CD4-positive, alpha-beta T cell treated with Interferon alpha-2 for 1 hour (primary cell): ENCODE measurements around the gene FBXO22.
"Not testable (repeated sequence)": the region's sequence is repeated elsewhere in the genome, so short reads cannot be mapped to it uniquely, and the experiment has no call there.

ENCODE experiments used
- DNase-seq, 2 donors: peaks; one replicate each; pipeline ENCODE4 v3.0.0-alpha.2; 2020 to 2022

The FBXO22 gene

DNA sequence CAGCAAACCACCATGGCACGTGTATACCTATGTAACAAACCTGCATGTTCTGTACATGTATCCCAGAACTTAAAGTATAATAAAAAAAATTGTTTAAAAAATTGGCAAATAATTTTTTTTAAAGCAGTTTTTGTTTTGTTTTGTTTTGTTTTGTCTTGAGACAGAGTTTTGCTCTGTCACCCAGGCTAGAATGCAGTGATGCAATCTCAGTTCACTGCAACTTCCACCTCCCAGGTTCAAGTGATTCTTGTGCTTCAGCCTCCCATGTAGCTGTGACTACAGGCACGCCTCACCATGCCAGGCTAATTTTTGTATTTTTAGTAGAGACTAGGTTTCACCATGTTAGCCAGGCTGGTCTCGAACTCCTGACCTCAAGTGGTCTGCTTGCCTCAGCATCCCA is 81.0 kb downstream of the FBXO22 start:
- not testable (repeated sequence) for DNase-seq

DNA sequence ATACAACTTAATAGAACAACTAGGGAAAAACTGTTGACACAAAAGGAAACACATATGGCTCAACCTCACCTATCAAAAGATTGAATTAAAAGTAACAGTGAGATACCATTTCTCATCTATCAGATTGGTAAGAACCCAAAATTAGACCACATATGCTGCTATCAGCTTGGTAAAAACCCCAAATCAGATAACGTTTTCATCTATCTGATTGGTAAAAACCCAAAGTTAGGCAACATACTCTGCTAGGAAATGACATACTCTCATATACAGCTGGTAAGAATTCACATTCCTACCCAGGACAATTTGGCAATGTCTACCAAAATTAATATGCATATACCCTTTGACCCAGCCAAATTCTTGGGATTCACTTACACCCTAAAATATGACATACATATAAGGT is 82.3 kb downstream of the FBXO22 start:
- DNase-seq: peak in 1 of 2 donors; percentile 2

- no peak for DNase-seq
Measured at GRCh38 chr15:75989045-75989444, 85.4 kb downstream of the FBXO22 start.

DNA sequence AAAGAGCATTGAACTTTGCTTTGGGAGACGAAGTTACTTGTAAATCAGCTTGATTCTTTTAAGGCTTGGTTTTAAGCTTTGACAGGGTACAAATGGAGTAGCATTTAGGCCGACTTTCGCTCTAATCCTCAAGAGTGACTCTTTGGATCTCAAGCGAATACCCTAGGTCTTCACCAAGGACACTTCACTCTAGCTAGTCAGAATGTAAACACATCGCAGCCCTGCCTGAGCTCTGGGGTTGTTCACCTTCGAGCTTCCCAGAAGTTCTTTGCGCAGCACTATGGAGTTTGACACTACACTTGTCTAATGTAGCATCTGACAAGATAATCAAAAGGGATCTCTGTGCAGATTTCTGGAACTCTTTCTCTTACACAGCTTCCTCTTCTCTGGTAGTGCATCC is 86.2 kb downstream of the FBXO22 start:
- DNase-seq: no peak
